SK-N-SH treated with all-trans-retinoic acid at 6 μM for 48 hours (cell line): Measurements from ENCODE around the gene BSN.
A peak's percentile ranks its signal among the peaks of the same experiment; 100 is the strongest.

Experiments used
- ATAC-seq: fragments of 200-7000 bp; cut with Tn5 transposase; 3 replicates; pipeline ENCODE4 v1.9.1; 2020; ENCODE audit warnings: mild to moderate bottlenecking, moderate library complexity
- ARNTL ChIP-seq: fragments of 450-650 bp; formaldehyde crosslinking; IDR thresholded peaks from 2 replicates; pipeline ENCODE4 v1.5.0; 2020; ENCODE audit warnings: low read depth, mild to moderate bottlenecking, moderate library complexity, borderline replicate concordance
- BACH2 ChIP-seq: fragments of 250-450 bp; sonication (Bioruptor Pico); IDR thresholded peaks from 2 replicates; pipeline ENCODE4 v1.9.0; 2021; ENCODE audit warnings: mild to moderate bottlenecking, borderline replicate concordance
- CREB5 ChIP-seq: fragments of 250-450 bp; sonication (Bioruptor Pico); IDR thresholded peaks from 2 replicates; pipeline ENCODE4 v1.5.1; 2020; ENCODE audit warnings: low read depth, mild to moderate bottlenecking, moderate library complexity
- CSDC2 ChIP-seq: fragments of 250-450 bp; sonication (Bioruptor Pico); IDR thresholded peaks from 2 replicates; pipeline ENCODE4 v1.5.0; 2020; ENCODE audit warnings: mild to moderate bottlenecking, moderate library complexity
- CSRNP3 ChIP-seq: fragments of 250-450 bp; sonication (Bioruptor Pico); IDR thresholded peaks from 2 replicates; pipeline ENCODE4 v1.5.1; 2021; ENCODE audit warnings: mild to moderate bottlenecking, moderate library complexity
- ESRRG ChIP-seq: fragments of 250-450 bp; sonication (Bioruptor Pico); IDR thresholded peaks from 2 replicates; pipeline ENCODE4 v1.6.1; 2021; ENCODE audit warnings: mild to moderate bottlenecking
- GLIS3 ChIP-seq: fragments of 250-450 bp; sonication (Bioruptor Pico); IDR thresholded peaks from 2 replicates; pipeline ENCODE4 v1.5.0; 2020; ENCODE audit warnings: mild to moderate bottlenecking, moderate library complexity
- ISL1 ChIP-seq: fragments of 250-450 bp; sonication (Bioruptor Pico); IDR thresholded peaks from 2 replicates; pipeline ENCODE4 v2.1.2; 2022; ENCODE audit warnings: mild to moderate bottlenecking, moderate library complexity
- OSR1 ChIP-seq: fragments of 250-450 bp; sonication (Bioruptor Pico); IDR thresholded peaks from 2 replicates; pipeline ENCODE4 v1.8.0; 2022; ENCODE audit warnings: moderate library complexity, mild to moderate bottlenecking, inconsistent platforms
- PATZ1 ChIP-seq: fragments of 250-450 bp; sonication (Bioruptor Pico); IDR thresholded peaks from 2 replicates; pipeline ENCODE4 v1.8.0; 2020; ENCODE audit warnings: mild to moderate bottlenecking, moderate library complexity, borderline replicate concordance
- PPARA ChIP-seq: fragments of 250-450 bp; sonication (Bioruptor Pico); IDR thresholded peaks from 2 replicates; pipeline ENCODE4 v1.5.0; 2020; ENCODE audit warnings: mild to moderate bottlenecking, borderline replicate concordance
- RARB ChIP-seq: fragments of 250-450 bp; sonication (Bioruptor Pico); IDR thresholded peaks from 2 replicates; pipeline ENCODE4 v1.8.0; 2021; ENCODE audit warnings: mild to moderate bottlenecking, moderate library complexity
- SNAI2 ChIP-seq: fragments of 250-450 bp; sonication (Bioruptor Pico); IDR thresholded peaks from 2 replicates; pipeline ENCODE4 v1.5.0; 2020; ENCODE audit warnings: mild to moderate bottlenecking, moderate library complexity
- TCF4 ChIP-seq: fragments of 250-450 bp; sonication (Bioruptor Pico); IDR thresholded peaks from 2 replicates; pipeline ENCODE4 v1.8.0; 2021; ENCODE audit warnings: mild to moderate bottlenecking, moderate library complexity, borderline replicate concordance
- TSHZ2 ChIP-seq: fragments of 250-450 bp; sonication (Bioruptor Pico); IDR thresholded peaks from 2 replicates; pipeline ENCODE4 v1.5.0; 2020; ENCODE audit warnings: mild to moderate bottlenecking, moderate library complexity
- ZC3H10 ChIP-seq: fragments of 250-450 bp; sonication (Bioruptor Pico); IDR thresholded peaks from 2 replicates; pipeline ENCODE4 v1.5.1; 2021; ENCODE audit warnings: mild to moderate bottlenecking, moderate library complexity
- ZFP30 ChIP-seq: fragments of 450-650 bp; formaldehyde crosslinking; IDR thresholded peaks from 2 replicates; pipeline ENCODE4 v1.5.0; 2022; ENCODE audit warnings: mild to moderate bottlenecking, moderate library complexity
- ZNF565 ChIP-seq: fragments of 450-650 bp; formaldehyde crosslinking; conservative IDR thresholded peaks from 2 replicates; pipeline ENCODE4 v1.5.0; 2020; ENCODE audit warnings: low read depth, mild to moderate bottlenecking, moderate library complexity
- ZNF70 ChIP-seq: fragments of 450-650 bp; formaldehyde crosslinking; IDR thresholded peaks from 2 replicates; pipeline ENCODE4 v1.5.0; 2020; ENCODE audit warnings: mild to moderate bottlenecking, moderate library complexity

Gene BSN

GRCh38 chr3:49701388-49702077 lies 147.3 kb downstream of the BSN start:
- ATAC-seq = peak; percentile 47
- no peak for TF ChIP-seq ZNF565 (CRISPR knock-in tag)
- TF ChIP-seq ZC3H10 (CRISPR knock-in tag) = no peak
- no peak for TF ChIP-seq ZFP30
- no peak for TF ChIP-seq TSHZ2 (CRISPR knock-in tag)
- TF ChIP-seq ESRRG (CRISPR knock-in tag) = no peak
- no peak for TF ChIP-seq CREB5 (CRISPR knock-in tag)
- TF ChIP-seq ISL1 = no peak
- TF ChIP-seq RARB (CRISPR knock-in tag) = no peak
- no peak for TF ChIP-seq PATZ1 (CRISPR knock-in tag)
- TF ChIP-seq ZNF70 (CRISPR knock-in tag) = no peak
- TF ChIP-seq SNAI2 (CRISPR knock-in tag) = no peak
- no peak for TF ChIP-seq GLIS3 (CRISPR knock-in tag)
- TF ChIP-seq BACH2 (CRISPR knock-in tag) = no peak
- no peak for TF ChIP-seq OSR1 (CRISPR knock-in tag)
- no peak for TF ChIP-seq TCF4 (CRISPR knock-in tag)
- TF ChIP-seq ARNTL = no peak
- no peak for TF ChIP-seq PPARA (CRISPR knock-in tag)

GRCh38 chr3:49702672-49703071 lies 148.4 kb downstream of the BSN start:
- ATAC-seq = no peak
- TF ChIP-seq ISL1 (no peak), RARB (CRISPR knock-in tag) (no peak), PATZ1 (CRISPR knock-in tag) (no peak), TCF4 (CRISPR knock-in tag) (no peak), OSR1 (CRISPR knock-in tag) (no peak), TSHZ2 (CRISPR knock-in tag) (no peak), GLIS3 (CRISPR knock-in tag) (no peak), PPARA (CRISPR knock-in tag) (no peak), ZNF565 (CRISPR knock-in tag) (no peak), ZFP30 (no peak), CSRNP3 (CRISPR knock-in tag) (no peak), ESRRG (CRISPR knock-in tag) (no peak), CSDC2 (CRISPR knock-in tag) (no peak)
